HEK293T (cell line): Measurements from ENCODE around the gene SNX7.

Experiments used
- CTCF ChIA-PET: fragments of 350-600 bp; formaldehyde crosslinking; extraction: SDS; loops from one replicate; lab custom pipeline; 2021; ENCODE audit warnings: antibody characterized with exemption, inconsistent platforms; lab: Yijun Ruan, JAX
- POLR2A ChIA-PET: fragments of 350-600 bp; formaldehyde crosslinking; extraction: SDS; loops from one replicate; lab custom pipeline; 2020; ENCODE audit warnings: antibody characterized with exemption, inconsistent platforms; lab: Yijun Ruan, JAX
- DNase-seq: peaks from one replicate; pipeline ENCODE4 v3.0.0; 2012; ENCODE audit warnings: mixed read lengths; ENCODE audit errors: extremely low spot score
- ARNT ChIP-seq: fragments of 450-650 bp; IDR thresholded peaks from 2 replicates; pipeline ENCODE4 v1.6.1; 2017; ENCODE audit warnings: mild to moderate bottlenecking
- BHLHE40 ChIP-seq: fragments of 450-650 bp; IDR thresholded peaks from 2 replicates; pipeline ENCODE4 v1.6.1; 2016; ENCODE audit warnings: mild to moderate bottlenecking, moderate library complexity, borderline replicate concordance
- CTBP1 ChIP-seq: fragments of 450-650 bp; IDR thresholded peaks from 2 replicates; pipeline ENCODE4 v1.6.1; 2016; ENCODE audit warnings: borderline replicate concordance
- ELF4 ChIP-seq: fragments of 450-650 bp; IDR thresholded peaks from 2 replicates; pipeline ENCODE4 v1.6.1; 2017; ENCODE audit warnings: antibody characterized with exemption
- FOXA1 ChIP-seq: fragments of 450-650 bp; IDR thresholded peaks from 2 replicates; pipeline ENCODE4 v1.6.1; 2016; ENCODE audit warnings: mild to moderate bottlenecking
- FOXK2 ChIP-seq: fragments of 450-650 bp; IDR thresholded peaks from 2 replicates; pipeline ENCODE4 v1.6.1; 2016; ENCODE audit warnings: mild to moderate bottlenecking
- FOXM1 ChIP-seq: fragments of 450-650 bp; IDR thresholded peaks from 2 replicates; pipeline ENCODE4 v1.6.1; 2017; ENCODE audit warnings: mild to moderate bottlenecking, borderline replicate concordance
- HDGF ChIP-seq: fragments of 450-650 bp; IDR thresholded peaks from 2 replicates; pipeline ENCODE4 v1.6.1; 2017; ENCODE audit warnings: antibody characterized with exemption, borderline replicate concordance
- L3MBTL2 ChIP-seq: fragments of 450-650 bp; conservative IDR thresholded peaks from 2 replicates; pipeline ENCODE4 v1.6.1; 2016; ENCODE audit warnings: mild to moderate bottlenecking
- LEF1 ChIP-seq: fragments of 450-650 bp; IDR thresholded peaks from 2 replicates; pipeline ENCODE4 v1.6.1; 2017; ENCODE audit warnings: mild to moderate bottlenecking, borderline replicate concordance
- NFRKB ChIP-seq: fragments of 450-650 bp; IDR thresholded peaks from 2 replicates; pipeline ENCODE4 v1.6.1; 2016; ENCODE audit warnings: mild to moderate bottlenecking, moderate library complexity
- SP1 ChIP-seq: fragments of 450-650 bp; IDR thresholded peaks from 2 replicates; pipeline ENCODE4 v1.6.1; 2017
- SUZ12 ChIP-seq: fragments of 450-650 bp; IDR thresholded peaks from 2 replicates; pipeline ENCODE4 v1.6.1; 2016; ENCODE audit warnings: mild to moderate bottlenecking
- TARDBP ChIP-seq: fragments of 450-650 bp; IDR thresholded peaks from 2 replicates; pipeline ENCODE4 v1.6.1; 2016
- ZNF384 ChIP-seq: fragments of 450-650 bp; IDR thresholded peaks from 2 replicates; pipeline ENCODE4 v1.6.1; 2016
- TF ChIP-seq, protein P1 (sequence below): fragments of 450-650 bp; IDR thresholded peaks from 2 replicates; pipeline ENCODE4 v1.6.1; 2016

SNX7 gene

DNA sequence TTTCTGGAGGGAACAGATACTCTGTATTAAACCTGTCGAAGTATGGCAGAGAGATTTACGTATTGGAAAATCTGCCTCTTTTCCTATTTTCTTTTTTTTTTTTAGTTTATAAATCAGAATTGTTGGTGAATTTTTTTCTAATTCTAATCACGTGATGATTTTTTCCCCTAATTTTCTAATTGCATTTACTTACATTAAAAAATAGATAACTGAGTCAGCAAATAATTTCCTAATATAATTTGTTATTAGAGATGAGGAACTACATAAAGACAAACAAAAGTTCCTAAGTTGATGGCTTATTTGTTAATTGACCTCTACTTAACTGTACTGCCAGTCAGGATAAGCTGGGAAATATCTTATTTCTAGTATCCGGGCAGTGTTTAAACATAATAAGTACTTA, 34.6 kb downstream of the SNX7 start:
- no peak for DNase-seq
- ChIA-PET POLR2A (no interaction called here), CTCF (no interaction called here)
- TF ChIP-seq CTBP1 (no peak), NFRKB (no peak), BHLHE40 (no peak), ZNF384 (no peak), FOXK2 (no peak), HDGF (no peak), SP1 (no peak)

- no peak for DNase-seq
- POLR2A ChIA-PET, result no interaction called here
- CTCF ChIA-PET, result no interaction called here
- TF ChIP-seq FOXK2 (no peak), ELF4 (no peak), LEF1 (no peak), TARDBP (no peak), FOXM1 (no peak), L3MBTL2 (no peak), BHLHE40 (no peak), ZNF384 (no peak), CTBP1 (no peak), ARNT (no peak), SUZ12 (no peak), HDGF (no peak)
- TF ChIP-seq, protein P1, sequence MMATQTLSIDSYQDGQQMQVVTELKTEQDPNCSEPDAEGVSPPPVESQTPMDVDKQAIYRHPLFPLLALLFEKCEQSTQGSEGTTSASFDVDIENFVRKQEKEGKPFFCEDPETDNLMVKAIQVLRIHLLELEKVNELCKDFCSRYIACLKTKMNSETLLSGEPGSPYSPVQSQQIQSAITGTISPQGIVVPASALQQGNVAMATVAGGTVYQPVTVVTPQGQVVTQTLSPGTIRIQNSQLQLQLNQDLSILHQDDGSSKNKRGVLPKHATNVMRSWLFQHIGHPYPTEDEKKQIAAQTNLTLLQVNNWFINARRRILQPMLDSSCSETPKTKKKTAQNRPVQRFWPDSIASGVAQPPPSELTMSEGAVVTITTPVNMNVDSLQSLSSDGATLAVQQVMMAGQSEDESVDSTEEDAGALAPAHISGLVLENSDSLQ, result no peak
Measured at GRCh38 chr1:98697781-98698180, 36.3 kb downstream of the SNX7 start.

- no peak for TF ChIP-seq BHLHE40
- no peak for TF ChIP-seq ZNF384
- no peak for TF ChIP-seq ARNT
- ChIA-PET POLR2A (no interaction called here), CTCF (no interaction called here)
- no peak for DNase-seq
Measured at GRCh38 chr1:98698625-98699024, 37.1 kb downstream of the SNX7 start.

DNA sequence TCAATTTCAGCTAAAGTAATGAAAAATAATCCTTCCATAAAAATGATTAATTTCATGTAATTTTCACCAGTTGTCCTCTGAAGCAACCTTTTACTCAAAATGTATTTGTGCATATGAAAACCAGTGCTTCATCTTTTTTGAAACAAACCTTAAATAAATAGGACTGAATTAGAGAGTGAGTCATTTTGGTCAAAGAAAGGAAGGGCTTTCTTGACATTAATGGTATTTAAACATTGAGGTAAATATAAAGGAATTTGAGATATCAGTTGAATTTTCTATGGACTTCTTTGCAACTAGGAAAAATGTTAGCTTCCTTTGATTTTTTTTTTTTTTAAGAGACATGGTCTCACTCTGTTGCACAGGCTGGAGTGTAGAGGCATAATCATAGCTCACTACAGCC, 38.7 kb downstream of the SNX7 start:
- no peak for DNase-seq
- ChIA-PET POLR2A (no interaction called here), CTCF (interaction anchor here (0.6 kb wide), 1 partner anchor 94 kb away, joined by 4 read pairs; no protein-coding TSS in a partner anchor)
- no peak for TF ChIP-seq TARDBP

DNA sequence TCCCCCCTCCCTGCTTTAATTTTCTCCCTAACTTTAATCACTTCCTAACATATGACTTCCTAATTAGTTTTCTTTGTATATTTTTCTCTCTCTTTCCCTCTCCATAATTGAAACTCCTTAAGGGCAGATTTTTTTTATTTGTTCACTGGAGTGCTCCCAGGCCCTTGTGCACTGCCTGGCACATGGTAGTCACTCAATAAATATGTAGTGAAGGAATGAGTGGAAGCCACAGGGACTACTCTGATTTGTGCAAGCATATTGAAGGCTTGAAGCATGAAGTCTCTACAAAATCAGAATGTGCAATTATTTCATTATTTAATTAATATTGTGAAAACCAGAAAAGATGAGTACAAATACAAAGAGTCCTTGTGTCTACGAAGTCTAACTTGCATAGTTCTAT, 41.5 kb downstream of the SNX7 start:
- TF ChIP-seq FOXK2 (no peak), ELF4 (no peak), SUZ12 (no peak), SP1 (no peak), FOXA1 (no peak), FOXM1 (no peak), NFRKB (no peak), LEF1 (no peak), CTBP1 (no peak), TARDBP (no peak), BHLHE40 (no peak), HDGF (no peak), ZNF384 (no peak), ARNT (no peak), L3MBTL2 (no peak)
- TF ChIP-seq, protein P1, result no peak
- ChIA-PET POLR2A (no interaction called here), CTCF (no interaction called here)
- no peak for DNase-seq

DNA sequence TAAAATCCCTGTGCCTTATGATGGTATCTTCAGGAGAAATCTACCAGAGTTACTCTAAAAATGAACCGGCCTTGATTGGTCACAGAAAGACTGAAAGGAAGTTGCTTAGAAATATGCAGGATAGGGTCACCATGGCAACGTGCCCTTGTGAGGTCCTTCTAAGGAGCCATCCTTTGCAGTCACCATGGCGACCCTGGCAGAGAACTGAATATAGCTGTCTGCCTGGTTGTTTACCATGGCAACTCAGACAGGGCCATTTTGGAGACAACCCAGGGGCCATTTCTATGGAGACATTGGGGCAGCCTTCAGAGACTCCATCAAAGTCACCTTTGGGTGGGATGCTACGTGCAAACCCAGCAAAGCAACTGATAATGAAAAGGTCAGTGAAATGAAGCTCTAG, 43.0 kb downstream of the SNX7 start:
- ChIA-PET POLR2A (no interaction called here), CTCF (interaction anchor here (0.6 kb wide), 1 partner anchor 184 kb away, joined by 3 read pairs; no protein-coding TSS in a partner anchor)

More for the DNA sequence above, 43.0 kb downstream of the SNX7 start:
- no peak for DNase-seq
- no peak for TF ChIP-seq ELF4
- TF ChIP-seq, protein P1, result no peak
- no peak for TF ChIP-seq FOXK2
- TF ChIP-seq ZNF384, result no peak
- TF ChIP-seq FOXA1, result no peak
- TF ChIP-seq FOXM1, result no peak
- TF ChIP-seq NFRKB, result no peak
- no peak for TF ChIP-seq SP1
- no peak for TF ChIP-seq HDGF
- no peak for TF ChIP-seq BHLHE40
- no peak for TF ChIP-seq LEF1
- no peak for TF ChIP-seq TARDBP
- no peak for TF ChIP-seq CTBP1
- TF ChIP-seq SUZ12, result no peak
- TF ChIP-seq L3MBTL2, result no peak
- no peak for TF ChIP-seq ARNT
